Kidney tubule cell (primary cell): ENCODE data around the gene GDPGP1.
"Not testable (repeated sequence)": the region's sequence is repeated elsewhere in the genome, so short reads cannot be mapped to it uniquely, and the experiment has no call there.

Source experiments
- DNase-seq: peaks from one replicate; pipeline ENCODE4 v3.0.0-alpha.2; 2018; ENCODE audit warnings: low spot score

GDPGP1 gene, protein sequence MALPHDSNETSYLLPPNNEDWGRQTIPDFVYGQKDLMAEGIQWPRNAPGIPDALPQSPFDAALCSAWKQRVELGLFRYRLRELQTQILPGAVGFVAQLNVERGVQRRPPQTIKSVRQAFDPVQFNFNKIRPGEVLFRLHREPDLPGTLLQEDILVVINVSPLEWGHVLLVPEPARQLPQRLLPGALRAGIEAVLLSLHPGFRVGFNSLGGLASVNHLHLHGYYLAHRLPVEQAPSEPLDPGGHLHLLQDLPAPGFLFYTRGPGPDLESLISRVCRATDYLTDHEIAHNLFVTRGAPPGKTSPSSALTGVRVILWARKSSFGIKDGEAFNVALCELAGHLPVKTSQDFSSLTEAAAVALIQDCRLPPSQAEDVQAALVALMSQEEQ

DNA sequence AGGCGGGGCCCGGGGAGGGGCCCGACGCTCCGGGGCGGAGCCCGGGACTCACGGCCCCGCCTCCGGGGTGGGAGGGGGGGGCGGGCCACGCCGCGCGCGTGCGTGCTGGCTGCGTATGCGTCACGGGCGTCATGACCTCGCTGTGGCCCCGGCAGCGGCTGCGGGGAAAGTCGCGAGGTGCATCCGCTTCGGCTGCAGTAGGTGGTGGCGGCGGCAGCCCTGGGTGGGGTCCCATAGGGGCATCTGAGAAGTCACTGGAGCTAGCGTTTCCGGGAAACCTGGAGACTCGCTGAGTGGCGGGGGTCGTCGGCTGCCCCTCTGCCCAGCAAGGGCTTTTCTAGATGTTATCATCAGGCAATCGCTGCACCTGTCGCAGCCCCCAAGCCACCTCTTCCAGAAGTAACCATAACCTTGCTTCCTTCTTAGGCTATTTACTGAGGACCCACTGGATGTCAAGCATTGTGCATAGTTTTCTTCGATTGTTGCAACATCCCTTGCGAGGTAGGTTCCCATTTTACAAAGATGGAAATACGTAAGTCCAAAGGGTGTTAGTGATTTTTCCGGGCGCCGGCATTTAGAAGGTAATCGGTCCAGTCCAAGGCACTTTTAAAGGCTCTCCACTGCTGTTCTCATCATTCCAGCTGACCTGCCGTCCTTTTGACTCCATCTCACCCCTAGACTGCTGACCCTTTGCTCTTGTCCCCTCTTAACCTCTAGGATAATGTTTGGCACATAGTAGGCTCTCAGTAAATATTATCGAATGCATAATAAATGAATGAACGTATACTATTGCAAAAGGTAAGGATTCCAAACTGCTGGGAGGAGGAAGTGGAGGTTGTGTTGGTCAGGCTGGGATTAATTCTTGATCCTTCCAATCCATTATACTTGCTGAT is at the start of gene GDPGP1:
Gene GDPGP1 (plus strand): TSS at position 114 of the 893 bp plus-strand sequence. CDS start 6,700 bp downstream, outside the sequence.
- no peak for DNase-seq

DNA sequence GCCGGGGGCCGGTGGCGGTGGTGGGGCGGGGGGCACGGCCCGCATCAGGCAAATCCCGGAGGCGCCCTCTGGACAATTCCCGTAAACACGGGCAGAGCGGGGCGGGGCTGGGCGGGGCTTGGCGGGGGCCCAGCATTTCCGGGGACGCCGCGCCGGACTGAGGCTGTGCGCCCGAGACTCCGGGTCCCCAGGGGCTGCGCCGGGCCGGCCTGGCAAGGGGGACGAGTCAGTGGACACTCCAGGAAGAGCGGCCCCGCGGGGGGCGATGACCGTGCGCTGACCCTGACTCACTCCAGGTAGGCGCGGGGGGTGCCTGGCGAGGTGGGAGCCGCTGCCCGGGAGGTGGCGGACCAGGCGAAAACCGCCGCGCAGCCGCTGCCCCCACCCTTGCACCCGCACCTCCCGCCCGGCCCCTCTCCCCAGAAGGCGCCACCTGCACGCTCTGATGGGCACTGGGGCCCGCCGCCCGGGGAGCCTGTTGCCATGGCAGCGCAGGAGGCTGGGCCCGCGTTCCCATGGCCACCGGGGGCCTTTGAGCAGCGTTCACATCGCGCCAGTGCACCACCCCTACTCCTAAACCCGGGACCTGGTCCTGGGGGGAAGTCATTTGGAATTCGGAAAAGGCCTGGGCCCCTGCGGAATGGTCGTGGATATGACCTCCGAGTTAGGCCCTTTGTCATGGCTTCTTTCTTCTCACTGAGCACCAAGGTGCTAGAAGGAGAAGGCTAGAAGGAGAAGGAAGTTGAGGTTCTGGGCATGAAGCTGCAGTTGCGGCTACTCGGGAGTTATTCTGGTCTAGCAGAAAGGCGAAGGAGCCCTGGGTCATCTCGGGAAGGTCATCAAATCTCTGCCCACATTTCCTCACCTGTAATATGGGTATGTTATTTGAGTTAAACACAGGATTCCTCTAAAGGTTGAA is 49.0 kb upstream of the GDPGP1 start:
- DNase-seq: peak; percentile 81

DNA sequence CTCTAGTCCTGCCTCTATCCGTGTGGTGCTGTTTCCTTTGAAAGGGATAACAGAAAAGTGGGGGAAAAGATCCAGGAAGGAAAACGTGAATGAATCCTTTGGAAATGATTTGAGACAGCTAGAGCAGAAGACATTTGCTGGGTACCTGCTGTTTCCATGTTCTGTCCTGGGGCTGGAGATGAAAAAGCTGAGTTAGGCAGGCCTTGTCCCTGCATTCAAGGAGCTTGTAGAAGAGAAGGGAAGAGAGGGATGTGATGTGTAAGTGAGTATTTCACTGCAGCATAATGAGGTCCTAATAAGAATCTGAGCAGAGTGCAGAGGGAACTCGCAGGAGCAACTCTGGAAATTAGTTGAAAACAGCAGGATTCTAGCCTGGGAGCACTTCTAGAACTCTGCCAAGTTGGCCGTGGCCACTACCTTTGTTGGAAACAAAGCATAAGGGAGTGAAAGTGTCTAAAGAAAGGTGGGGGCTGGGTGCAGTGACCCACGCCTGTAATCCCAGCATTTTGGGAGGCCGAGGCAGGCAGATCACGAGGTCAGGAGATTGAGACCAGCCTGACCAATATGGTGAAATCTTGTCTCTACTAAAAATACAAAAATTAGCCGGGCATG is 46.6 kb upstream of the GDPGP1 start:
- DNase-seq: no peak

DNA sequence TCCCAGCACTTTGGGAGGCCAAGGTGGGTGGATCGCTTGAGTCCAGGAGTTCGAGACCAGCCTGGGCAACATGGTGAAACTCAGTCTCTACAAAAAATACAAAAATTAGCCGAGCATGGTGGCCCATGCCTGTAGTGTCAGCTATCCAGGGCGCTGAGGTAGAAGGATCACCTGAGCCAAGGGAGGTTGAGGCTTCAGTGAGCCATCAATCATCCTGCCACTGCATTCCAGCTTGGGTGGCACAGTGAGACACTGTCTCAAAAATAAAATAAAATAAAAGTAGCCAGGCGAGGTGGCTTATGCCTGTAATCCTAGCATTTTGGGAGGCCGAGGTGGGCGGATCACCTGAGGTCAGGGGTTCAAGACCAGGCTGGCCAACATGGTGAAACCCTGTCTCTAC is 45.9 kb upstream of the GDPGP1 start:
- not testable (repeated sequence) for DNase-seq

DNA sequence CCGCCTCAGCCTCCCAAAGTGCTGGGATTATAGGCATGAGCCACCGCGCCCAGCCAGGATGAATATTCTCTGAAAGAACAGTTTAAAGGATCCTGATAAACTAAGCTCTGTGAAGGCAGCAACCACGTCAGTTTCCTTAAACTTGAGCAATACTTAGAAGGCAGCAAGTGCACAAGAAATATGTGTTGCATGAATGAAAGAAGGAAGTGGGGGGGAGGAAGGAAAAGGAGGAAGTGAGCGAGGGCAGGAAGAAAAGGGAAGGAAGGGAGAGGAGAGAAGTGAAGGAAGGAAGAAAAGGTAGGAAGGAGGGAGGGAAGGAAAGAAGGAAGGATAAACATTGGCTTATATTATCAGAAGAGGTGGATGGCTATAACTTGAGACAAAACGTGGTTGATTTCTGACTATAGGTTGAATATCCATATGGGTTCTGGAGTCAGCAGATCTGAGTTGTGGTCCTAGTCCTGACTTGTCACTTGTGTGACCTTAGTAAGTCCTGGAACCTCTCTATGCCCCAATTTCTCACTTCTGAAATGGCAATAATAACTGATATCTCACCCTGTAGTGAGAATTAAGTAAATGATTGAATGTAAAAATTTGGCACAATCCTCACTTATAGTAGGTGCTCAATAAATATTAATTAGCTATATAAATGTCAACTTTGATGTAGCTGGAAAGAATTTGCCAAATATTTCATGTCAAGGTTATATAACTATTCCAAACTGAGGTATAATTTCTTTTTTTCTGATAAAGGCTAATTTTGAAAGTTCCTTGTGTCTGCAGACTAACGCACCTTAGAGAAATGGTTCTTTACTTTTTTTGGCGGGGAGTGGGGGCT is 44.9 kb upstream of the GDPGP1 start:
- DNase-seq: no peak

DNA sequence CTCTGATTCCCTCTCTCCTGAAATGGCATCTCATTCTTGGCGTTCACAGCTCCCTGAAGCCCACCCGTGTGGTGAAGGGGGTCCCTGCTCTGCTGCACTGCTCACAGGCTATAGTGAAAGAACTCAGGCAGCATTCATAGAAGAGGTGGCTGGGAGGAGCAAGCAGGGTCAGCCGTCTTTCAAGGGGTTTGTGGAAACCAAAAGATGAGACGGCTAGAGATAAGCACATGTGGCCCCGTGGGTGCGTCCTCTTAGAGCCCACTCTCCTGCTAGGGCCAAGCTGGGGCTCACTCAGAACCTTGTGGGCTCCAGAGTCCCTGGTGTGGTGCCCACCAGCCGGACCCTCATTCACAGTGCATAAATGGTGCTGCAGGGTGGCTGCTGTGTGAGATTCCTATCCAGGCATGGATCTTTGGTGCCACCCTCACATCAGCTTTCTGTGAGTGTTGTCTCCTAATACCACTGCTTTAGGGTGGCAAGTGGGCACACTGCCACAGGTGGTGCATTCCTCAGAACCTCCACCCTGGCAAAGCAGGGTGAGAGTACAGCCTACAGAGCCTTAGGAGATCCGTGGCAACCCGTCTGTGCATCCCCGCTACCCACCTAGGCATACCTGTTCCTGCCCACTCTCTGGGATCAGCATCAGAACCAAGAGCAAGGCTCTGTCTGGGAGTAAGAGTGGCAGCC is 44.1 kb upstream of the GDPGP1 start:
- DNase-seq: no peak

DNA sequence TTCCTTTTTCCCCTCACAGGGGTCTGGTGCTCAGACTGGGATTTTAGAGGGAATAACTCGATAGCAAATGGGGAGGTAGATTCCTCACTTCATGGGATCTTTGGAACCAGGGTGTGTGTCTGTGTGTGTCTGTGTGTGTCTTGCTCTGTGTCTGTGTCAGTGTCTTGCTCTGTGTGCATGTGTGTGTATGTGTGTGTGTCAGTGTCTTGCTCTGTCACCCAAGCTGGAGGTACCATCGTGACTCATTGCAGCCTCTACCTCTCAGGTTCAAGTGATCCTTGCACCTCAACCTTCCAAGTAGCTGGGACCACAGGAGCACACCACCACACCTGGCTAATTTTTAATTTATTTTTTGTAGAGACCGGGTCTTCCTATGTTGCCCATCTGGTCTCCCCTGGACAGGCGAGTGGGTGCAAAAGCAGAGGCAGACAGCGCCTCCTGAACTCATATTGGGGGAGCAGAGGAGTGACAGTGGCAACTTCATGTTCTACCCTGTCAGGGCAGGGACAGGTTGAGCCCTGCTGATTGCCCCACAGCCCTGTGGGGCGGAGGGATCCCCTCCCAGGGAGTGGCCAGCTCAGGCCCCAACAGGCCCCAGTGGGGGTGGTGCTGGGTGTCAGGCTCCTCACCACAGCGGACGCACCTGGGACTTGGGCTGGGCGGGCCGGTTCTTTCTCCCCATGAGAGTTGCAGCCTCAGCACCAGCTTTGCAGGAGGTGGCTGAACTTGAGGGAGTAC is 43.2 kb upstream of the GDPGP1 start:
- DNase-seq: peak; percentile 72

DNA sequence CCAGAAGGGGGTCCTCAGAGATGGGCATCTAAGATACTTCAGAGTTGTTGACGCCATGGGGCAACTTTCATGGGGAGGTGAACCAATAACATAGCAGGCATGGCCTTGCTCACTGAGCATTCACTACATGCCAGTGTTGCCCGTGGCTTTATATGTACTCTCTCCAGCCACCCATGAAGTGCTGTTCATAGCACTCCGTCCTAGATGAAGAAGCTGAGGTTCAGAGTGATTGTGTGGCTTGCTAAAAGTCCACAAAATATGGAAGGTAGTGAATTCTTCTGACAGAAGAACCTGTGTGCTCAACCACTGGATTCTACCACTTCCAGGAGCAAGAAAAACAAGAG is 42.7 kb upstream of the GDPGP1 start:
- no peak for DNase-seq

DNA sequence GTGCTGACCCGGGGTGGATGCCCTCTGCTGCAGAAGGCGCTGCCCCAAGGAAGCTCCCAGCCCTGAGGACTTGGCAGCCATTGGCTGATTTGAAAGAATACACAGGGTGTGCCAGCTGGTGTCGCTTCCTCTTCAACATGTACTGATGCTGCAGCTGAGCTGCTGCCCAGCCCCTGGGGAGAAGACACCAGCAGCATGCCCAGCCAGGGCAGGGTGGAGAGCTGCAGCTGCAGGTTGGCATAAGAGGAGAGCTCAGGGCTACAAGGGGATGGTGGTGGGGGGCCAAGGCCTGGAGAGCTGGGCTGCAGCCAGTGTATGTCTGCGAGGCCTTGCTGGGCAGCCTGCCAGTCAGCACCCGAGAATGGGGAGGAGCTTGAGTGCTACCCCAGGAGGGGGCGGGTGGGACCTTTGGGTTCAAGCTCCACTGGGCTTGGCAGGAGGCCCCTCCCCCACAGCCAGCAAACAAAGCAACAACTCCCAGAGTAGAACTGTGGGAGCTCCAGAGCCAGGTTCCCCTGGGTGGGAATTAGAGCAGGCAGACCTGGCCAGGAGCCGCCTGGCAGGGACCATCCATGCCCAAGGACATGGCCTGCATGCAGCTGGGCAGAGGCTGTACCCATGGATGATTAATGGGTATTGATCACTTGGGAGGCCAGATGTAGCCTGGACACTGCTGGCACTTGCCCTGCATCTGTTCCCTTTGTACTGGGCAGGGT is 42.1 kb upstream of the GDPGP1 start:
- DNase-seq: peak; percentile 89

DNA sequence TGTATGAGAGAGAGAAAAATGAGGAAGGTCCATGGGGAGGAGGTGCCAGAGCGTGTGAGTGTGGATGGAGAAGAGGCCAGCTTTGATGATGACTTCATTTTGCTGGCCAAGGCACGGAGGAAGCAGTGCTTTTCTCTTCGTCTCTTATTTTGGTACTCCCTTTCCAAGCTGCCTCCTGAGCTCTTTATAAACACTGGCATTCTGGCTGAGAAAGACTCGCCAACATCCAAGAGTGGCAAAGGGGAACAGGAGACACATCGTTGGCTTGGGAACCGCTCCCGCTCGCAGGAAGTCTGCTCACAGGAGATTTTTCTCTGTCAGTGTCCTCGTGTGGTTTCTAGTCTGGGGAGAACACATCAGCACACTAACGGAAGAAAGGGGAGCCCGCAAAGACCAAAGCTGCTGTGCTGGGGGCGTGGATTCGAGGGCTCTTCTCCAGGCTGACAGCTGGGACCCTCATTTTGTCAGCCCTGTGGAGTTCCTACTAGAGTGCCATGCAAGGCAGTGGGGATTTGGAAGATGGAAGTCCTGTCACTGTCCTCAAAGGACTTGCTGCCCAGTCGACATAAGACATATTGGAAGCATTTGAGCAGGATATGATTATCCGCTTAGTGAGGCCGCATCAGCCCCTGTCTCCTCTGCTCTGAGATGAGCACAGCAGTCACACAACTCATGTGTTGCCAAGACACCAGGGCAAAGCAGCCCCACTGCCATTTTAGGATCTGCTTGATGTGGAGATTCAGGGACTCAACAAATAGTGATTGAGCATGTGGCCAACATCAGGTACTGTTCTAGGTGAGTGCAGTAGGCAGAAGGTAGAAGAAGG is 40.8 kb upstream of the GDPGP1 start:
- no peak for DNase-seq

DNA sequence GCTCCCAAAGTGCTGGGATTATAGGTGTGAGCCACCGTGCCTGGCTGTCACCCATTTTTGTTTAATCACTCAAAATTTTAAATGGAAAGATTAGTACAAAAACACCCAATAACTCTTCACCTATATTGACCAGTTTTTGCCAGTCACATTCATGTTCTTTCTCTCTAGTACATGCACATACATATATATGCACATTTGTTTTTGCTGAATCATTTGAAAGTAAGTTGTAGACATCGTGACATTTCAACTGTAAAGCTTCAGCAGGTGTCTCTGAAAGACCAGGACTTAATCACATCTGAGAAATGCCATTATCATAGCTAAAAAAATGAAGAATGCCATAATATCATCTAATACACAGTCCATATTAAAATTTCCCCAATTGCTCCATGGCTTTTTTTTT is 39.4 kb upstream of the GDPGP1 start:
- no peak for DNase-seq

DNA sequence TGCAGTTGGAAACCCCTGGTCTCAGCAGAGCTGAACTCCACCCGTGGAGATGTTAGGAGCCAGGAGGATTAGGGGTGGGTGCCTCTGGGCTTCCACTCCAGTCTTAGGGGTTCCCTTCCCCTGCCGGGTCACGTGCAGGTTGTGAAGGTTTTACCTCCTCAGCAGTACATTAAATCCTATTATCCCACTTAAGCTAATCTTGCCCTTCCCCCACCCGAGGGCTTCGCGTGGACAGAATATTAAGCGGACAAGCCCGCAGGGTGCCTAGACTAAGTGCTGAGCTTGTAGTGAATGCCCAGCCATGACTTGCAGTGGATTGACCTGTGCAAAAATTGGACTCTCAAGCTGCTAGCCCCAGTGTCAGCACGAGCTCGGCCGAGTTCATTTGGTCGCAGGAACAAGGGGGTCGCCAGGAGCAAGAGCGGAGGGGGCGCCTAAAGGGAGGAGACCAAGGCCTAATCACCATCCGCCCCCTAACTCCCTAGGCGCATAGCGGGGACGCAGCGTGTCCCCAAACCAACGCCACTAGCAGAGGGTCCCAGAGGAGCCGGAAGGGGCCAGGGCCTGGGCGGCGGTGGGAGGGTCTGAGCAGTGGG is 33.4 kb upstream of the GDPGP1 start:
- DNase-seq: no peak

DNA sequence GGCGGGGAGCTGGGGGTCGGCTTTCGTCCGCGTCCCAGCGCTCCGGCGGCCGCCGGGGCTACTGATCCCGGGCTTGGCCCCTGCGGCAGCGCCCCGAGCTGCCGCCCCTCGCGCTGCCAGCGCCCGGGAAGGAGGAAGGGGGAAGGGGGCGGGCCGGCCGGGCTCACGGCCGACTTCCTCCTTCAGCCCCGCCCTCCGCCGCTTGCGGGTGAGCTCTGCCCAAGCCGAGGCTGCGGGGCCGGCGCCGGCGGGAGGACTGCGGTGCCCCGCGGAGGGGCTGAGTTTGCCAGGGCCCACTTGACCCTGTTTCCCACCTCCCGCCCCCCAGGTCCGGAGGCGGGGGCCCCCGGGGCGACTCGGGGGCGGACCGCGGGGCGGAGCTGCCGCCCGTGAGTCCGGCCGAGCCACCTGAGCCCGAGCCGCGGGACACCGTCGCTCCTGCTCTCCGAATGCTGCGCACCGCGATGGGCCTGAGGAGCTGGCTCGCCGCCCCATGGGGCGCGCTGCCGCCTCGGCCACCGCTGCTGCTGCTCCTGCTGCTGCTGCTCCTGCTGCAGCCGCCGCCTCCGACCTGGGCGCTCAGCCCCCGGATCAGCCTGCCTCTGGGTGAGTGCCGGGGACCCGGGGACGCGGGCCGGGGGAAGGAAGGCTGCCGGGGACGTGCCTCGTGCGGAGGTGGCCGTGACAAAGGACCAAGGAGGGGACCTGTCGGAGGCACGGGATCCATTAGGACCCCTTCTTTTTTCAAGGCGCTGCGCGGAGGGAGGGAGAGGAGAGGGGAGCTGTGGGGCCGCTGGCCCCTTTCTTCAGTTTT is 32.7 kb upstream of the GDPGP1 start, which contains the start of gene SEMA4B:
Gene SEMA4B (plus strand): TSS at position 201 of the 814 bp plus-strand sequence. CDS start 249 bp downstream, at position 450.
- DNase-seq: peak; percentile 72

DNA sequence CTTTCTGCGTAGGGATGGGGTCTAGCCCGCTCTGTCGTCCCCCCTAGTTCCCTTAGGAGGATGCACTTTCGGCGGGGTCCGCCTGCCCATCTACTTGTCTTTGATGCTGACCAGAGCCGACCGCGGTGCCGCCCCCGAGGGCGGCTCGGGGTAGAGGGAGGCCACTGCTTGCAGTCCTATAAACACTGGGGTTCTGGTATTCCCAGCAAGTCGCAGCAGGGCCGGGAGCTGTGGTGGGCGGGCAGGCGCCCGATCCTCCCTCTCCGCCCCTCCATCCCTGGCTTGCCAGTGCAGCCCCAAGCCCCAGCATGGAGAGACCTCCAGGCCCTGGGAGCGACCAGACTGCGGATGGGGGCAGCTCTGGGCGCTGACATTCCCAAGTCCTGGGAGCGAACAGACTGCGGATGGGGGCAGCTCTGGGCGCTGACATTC is 32.0 kb upstream of the GDPGP1 start:
- no peak for DNase-seq

DNA sequence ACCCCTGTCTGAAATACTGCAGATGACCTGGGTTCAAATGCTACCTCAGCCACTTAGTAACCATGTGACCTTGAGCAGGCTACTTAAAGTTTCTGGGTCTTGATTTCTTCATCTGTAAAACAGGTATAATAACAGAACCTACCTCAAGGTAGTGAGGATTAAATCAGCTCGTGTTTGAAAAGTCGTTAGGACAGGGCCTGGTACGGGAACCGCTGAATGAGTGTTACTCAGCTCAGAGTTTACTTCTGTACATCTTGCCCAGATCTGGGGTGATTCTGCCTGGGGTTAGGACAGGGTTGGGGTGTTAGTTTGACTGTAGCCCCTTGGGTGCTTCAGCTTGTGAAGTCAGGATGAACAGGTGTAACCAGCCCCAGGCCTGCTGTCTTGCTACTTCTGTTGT is 31.1 kb upstream of the GDPGP1 start:
- DNase-seq: no peak

DNA sequence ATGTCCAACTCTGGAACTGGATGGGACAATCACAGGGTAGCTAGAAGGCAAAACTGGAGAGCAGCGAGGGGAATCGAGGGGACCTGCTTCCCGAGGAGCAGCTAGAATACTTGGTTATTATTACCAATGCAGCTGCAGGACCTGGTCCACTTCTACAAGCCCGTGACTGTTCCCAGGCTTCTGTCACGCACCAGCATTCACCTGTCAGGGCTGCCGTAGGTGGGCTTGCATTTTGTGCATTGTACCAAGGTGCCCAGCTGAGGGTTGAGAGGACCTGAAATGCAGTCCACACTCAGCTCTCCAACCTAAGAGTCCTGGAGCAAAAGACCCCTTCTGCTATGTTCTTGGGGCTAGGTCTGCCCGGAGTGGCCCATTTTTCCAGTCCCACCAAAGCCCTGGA is 30.5 kb upstream of the GDPGP1 start:
- DNase-seq: no peak
